ENCODE measurements around the gene CPSF2.

- TF ChIP-seq TAF1 (IDR thresholded peaks at IDR 0.05; ENCODE audit: low read depth, low read length) = no peak
- no peak for TF ChIP-seq SPI1 (IDR thresholded peaks at IDR 0.05; ENCODE audit: low read depth, low read length)
- no peak for TF ChIP-seq POLR2A (IDR thresholded peaks at IDR 0.05; ENCODE audit: low read depth, low read length)
These were observed 87.4 kb downstream of the CPSF2 start for GRCh38 chr14:92209141-92209540.

Measured in GM12891 (cell line).